ENCODE data around the gene JPT2. TPM values are rescaled to one million over a fixed set of nuclear protein-coding genes. Genes with fewer than 3 reads are reported as not detected.

Gene JPT2
- total and polyA plus RNA-seq, 2 experiments from 2014 or later, result 43.8 to 139 TPM

- Histone ChIP-seq H3K9me2 (ENCODE audit: insufficient read depth) (no peaks in the 10 kb centered on the region), H3K36me3 (ENCODE audit: insufficient read depth) (peaks cover 16% of the 10 kb centered on the region), H3K4me2 (no peak overlapping the region), H3K4me1 (ENCODE audit: insufficient read depth) (no peaks in the 10 kb centered on the region), H3K27me3 (ENCODE audit: insufficient read depth) (no peaks in the 10 kb centered on the region), H4K20me1 (replicated peaks; ENCODE audit: insufficient read depth) (peaks cover 4% of the 10 kb centered on the region), H3F3A (replicated peaks; ENCODE audit: low read depth) (no peaks in the 10 kb centered on the region), H3K4me3 (no peak overlapping the region), H3K79me2 (replicated peaks; ENCODE audit: insufficient read depth) (no peaks in the 10 kb centered on the region), H2AFZ (no peak overlapping the region), H3K27ac (ENCODE audit: low read depth) (no peak overlapping the region)
- DNase-seq (ENCODE audit: low spot score) (no peak), ATAC-seq (no peak)
- no peak for TF ChIP-seq CTCF (conservative IDR thresholded peaks at IDR 0.05; ENCODE audit: low read depth in 2 of 2)
- no peak for TF ChIP-seq JUNB (IDR thresholded peaks at IDR 0.05; ENCODE audit: unreplicated experiment)
- TF ChIP-seq NANOG (IDR thresholded peaks at IDR 0.05; ENCODE audit: borderline replicate concordance), result no peak
- no peak for TF ChIP-seq EZH2phosphoT487 (IDR thresholded peaks at IDR 0.05; ENCODE audit: unreplicated experiment)
- no peak for TF ChIP-seq CREB1 (CRISPR knock-in tag; IDR thresholded peaks at IDR 0.05; ENCODE audit: low read depth)
- TF ChIP-seq STAT1 (IDR thresholded peaks at IDR 0.05; ENCODE audit: unreplicated experiment), result no peak
- no peak for TF ChIP-seq ETS1 (IDR thresholded peaks at IDR 0.05)
- no peak for TF ChIP-seq REST (IDR thresholded peaks at IDR 0.05; ENCODE audit: unreplicated experiment)
- TF ChIP-seq EZH2 (IDR thresholded peaks at IDR 0.05; ENCODE audit: low read depth, unreplicated experiment), result no peak
- TF ChIP-seq ZNF331 (CRISPR knock-in tag; IDR thresholded peaks at IDR 0.05; ENCODE audit: low read depth), result no peak
- no peak for TF ChIP-seq ZNF462 (CRISPR knock-in tag; IDR thresholded peaks at IDR 0.05)
- TF ChIP-seq ZNF114 (CRISPR knock-in tag; IDR thresholded peaks at IDR 0.05), result no peak
- Mint-ChIP-seq H3K4me3 (no peak overlapping the region; the same call in 2 of the 3 replicates), H3K9me3 (no peaks in the 10 kb centered on the region; the same call in 2 of the 3 replicates), H3K36me3 (ENCODE audit: low read depth) (peaks cover 48% of the 10 kb centered on the region), H3K27ac (no peak overlapping the region), H3K4me1 (no peaks in the 10 kb centered on the region), H3K27me3 (ENCODE audit: insufficient read depth, low read depth, poor library complexity) (peaks cover 16% of the 10 kb centered on the region)
These were observed 16.3 kb upstream of the JPT2 start for GRCh38 chr16:1661826-1662225.
